ENCODE data around the gene APOBEC3A. TPM values are rescaled to one million over a fixed set of nuclear protein-coding genes. Genes with fewer than 3 reads are reported as not detected.

Gene APOBEC3A
- total and polyA plus RNA-seq, 2 of the 13 experiments (the other 11 are each of a cell fraction or from before 2014, with no cell fraction given) = not detected

GRCh38 chr22:38970551-38970950 lies 13.1 kb downstream of the APOBEC3A start:
- no peaks in the 10 kb centered on the region for H3K79me2 ChIP-seq (ENCODE audit: insufficient read depth, low read length)
- no peaks in the 10 kb centered on the region; the same call in 1 of the 2 replicates for H4K20me1 ChIP-seq (ENCODE audit: insufficient read depth, low read length)
- DNase-seq (ENCODE audit: low spot score) (no peak), ATAC-seq (no peak), FAIRE-seq (no peak)
- no peaks in the 10 kb centered on the region for H3K36me3 ChIP-seq (replicated peaks in 1 of 2; ENCODE audit: control insufficient read depth in 1 of 2, insufficient read depth in 2 of 2, low read length in 2 of 2)
- H3K4me2 ChIP-seq (ENCODE audit: low read depth, low read length) = no peak overlapping the region
- H3K9ac ChIP-seq (ENCODE audit: insufficient read depth, low read depth, low read length) = no peak overlapping the region
- peaks cover 5 to 30% of the 10 kb centered on the region in 2 experiments; a peak in 4 of 5 replicates for H3K27me3 ChIP-seq (ENCODE audit: control insufficient read depth in 1 of 2, insufficient read depth in 2 of 2, low read length in 2 of 2)
- ChIA-PET CTCF (ENCODE audit: low intra/inter-chr PET ratio, low total read pairs) (no interaction called here), POLR2A (no interaction called here)
- in situ Hi-C loops (cut with HindIII; ENCODE audit: extremely low pct_ligation_motif_present, low pct_unique_long_range_greater_than_20kb) (no loop called here), intact Hi-C loops (cut with micrococcal nuclease; ENCODE audit: unreplicated experiment) (loop anchor here (5.0 kb wide), 1 partner anchor 48 kb away; no protein-coding TSS in a partner anchor)
- TF ChIP-seq MAF1 (CRISPR knock-in tag; IDR thresholded peaks at IDR 0.05; ENCODE audit: borderline replicate concordance) = no peak
- TF ChIP-seq HDAC6 (IDR thresholded peaks at IDR 0.05; ENCODE audit: low read depth, low read length) = no peak
- no peak for TF ChIP-seq PAXIP1 (CRISPR knock-in tag; conservative IDR thresholded peaks at IDR 0.05)
- no peak for TF ChIP-seq SNAI1 (CRISPR knock-in tag; IDR thresholded peaks at IDR 0.05; ENCODE audit: borderline replicate concordance)
- TF ChIP-seq ZNF777 (CRISPR knock-in tag; IDR thresholded peaks at IDR 0.05) = no peak
- peaks cover 3% of the 10 kb centered on the region; the same call in 1 of the 2 replicates for H3K4me1 ChIP-seq (ENCODE audit: insufficient read depth, low read length)
- H3K4me3 ChIP-seq (replicated peaks in 1 of 3; ENCODE audit: insufficient read depth in 1 of 3, low read depth in 2 of 3, low read length in 3 of 3) = no peak overlapping the region
- WGBS (ENCODE audit: low lambda C conversion rate) = 26% methylated on average over 8 of the region's 8 CpGs
- H2AFZ ChIP-seq (ENCODE audit: low read length) = no peak overlapping the region
- no peak overlapping the region for H3K27ac ChIP-seq (ENCODE audit: extremely low read length, insufficient read depth, low read length)
- no TSS peak for BruUV-seq (replicated peaks)
- no peaks in the 10 kb centered on the region for H3K9me3 ChIP-seq (ENCODE audit: low read length)
